DND-41 (cell line): ENCODE results near the gene TTLL7.

Experiments
- ATAC-seq: fragments of 200-7000 bp; cut with Tn5 transposase; 3 replicates; pipeline ENCODE4 v1.9.1; 2021; ENCODE audit warnings: low read depth; ENCODE audit not compliant: insufficient read depth
- DNase-seq: peaks from one replicate; pipeline ENCODE4 v3.0.0-alpha.2; 2020
- H2AFZ ChIP-seq: 2 replicates; pipeline ENCODE4 v1.6.0; 2012; ENCODE audit warnings: low read depth, low read length
- H3K27ac ChIP-seq: 2 replicates; pipeline ENCODE4 v1.5.1; 2012; ENCODE audit warnings: low read length, inconsistent platforms
- H3K27me3 ChIP-seq: fragments of 200-600 bp; sonication (generic); 2 replicates; pipeline ENCODE4 v1.6.0; 2012; ENCODE audit warnings: low read length, mild to moderate bottlenecking, inconsistent platforms; ENCODE audit not compliant: insufficient read depth, poor library complexity
- H3K36me3 ChIP-seq: 2 replicates; pipeline ENCODE4 v1.5.1; 2012; ENCODE audit warnings: low read length, inconsistent platforms; ENCODE audit not compliant: insufficient read depth
- H3K4me1 ChIP-seq: 2 replicates; pipeline ENCODE4 v1.5.1; 2012; ENCODE audit warnings: mild to moderate bottlenecking, low read length; ENCODE audit not compliant: insufficient read depth
- H3K4me2 ChIP-seq: 2 replicates; pipeline ENCODE4 v1.6.0; 2012; ENCODE audit warnings: mild to moderate bottlenecking, moderate library complexity, low read length, inconsistent platforms; ENCODE audit not compliant: insufficient read depth
- H3K4me3 ChIP-seq, 2 experiments: fragments of 200-600 bp in 1 of 2; shearing (Covaris generic) in 1 of 2; 2 replicates each; pipeline ENCODE4 v1.5.1; 2012 to 2016; ENCODE audit warnings: inconsistent platforms in 2 of 2, low read length in 2 of 2, mild to moderate bottlenecking in 2 of 2, low read depth in 1 of 2, moderate library complexity in 1 of 2
- H3K79me2 ChIP-seq: 2 replicates; pipeline ENCODE4 v1.6.0; 2012; ENCODE audit warnings: low read length, inconsistent platforms; ENCODE audit not compliant: insufficient read depth
- H3K9ac ChIP-seq: 2 replicates; pipeline ENCODE4 v1.6.0; 2012; ENCODE audit warnings: low read depth, mild to moderate bottlenecking, inconsistent platforms, low read length, moderate library complexity
- H3K9me3 ChIP-seq: 2 replicates; pipeline ENCODE4 v1.5.1; 2012; ENCODE audit warnings: low read length, moderate library complexity, mild to moderate bottlenecking, inconsistent platforms; ENCODE audit not compliant: insufficient read depth, severe bottlenecking
- H4K20me1 ChIP-seq: 2 replicates; pipeline ENCODE4 v1.6.0; 2012; ENCODE audit warnings: low read length; ENCODE audit not compliant: insufficient read depth
- CTCF ChIP-seq: IDR thresholded peaks from 2 replicates; pipeline ENCODE4 v1.5.1; 2012; ENCODE audit warnings: borderline replicate concordance, low read length, moderate library complexity, mild to moderate bottlenecking; ENCODE audit not compliant: poor library complexity, severe bottlenecking; ENCODE audit errors: extremely low read depth
- EZH2 ChIP-seq: IDR thresholded peaks from 3 replicates; pipeline ENCODE4 v1.6.1; 2012; ENCODE audit warnings: borderline replicate concordance, low read depth, mild to moderate bottlenecking, moderate library complexity, low read length, inconsistent platforms; ENCODE audit not compliant: severe bottlenecking

The TTLL7 gene

GRCh38 chr1:83998205-83998497 lies 781 bp downstream of the TTLL7 start:
- H4K20me1 ChIP-seq: no peaks in the 10 kb centered on the region
- no peaks in the 10 kb centered on the region for H3K9me3 ChIP-seq
- DNase-seq: no peak
- H3K27me3 ChIP-seq: peaks cover 4% of the 10 kb centered on the region
- no peaks in the 10 kb centered on the region for H3K79me2 ChIP-seq
- no peaks in the 10 kb centered on the region for H3K36me3 ChIP-seq
- TF ChIP-seq CTCF (no peak), EZH2 (no peak)
- no peak overlapping the region for H3K9ac ChIP-seq
- H3K4me3 ChIP-seq: no peak overlapping the region
- no peak overlapping the region for H3K4me2 ChIP-seq
- H3K27ac ChIP-seq: no peak overlapping the region
- no peak overlapping the region for H2AFZ ChIP-seq
- H3K4me1 ChIP-seq: no peaks in the 10 kb centered on the region
- ATAC-seq: no peak

GRCh38 chr1:83997631-83998030 lies 1.3 kb downstream of the TTLL7 start:
- H3K79me2 ChIP-seq: no peaks in the 10 kb centered on the region
- H3K27ac ChIP-seq: no peak overlapping the region
- H2AFZ ChIP-seq: no peak overlapping the region
- H3K27me3 ChIP-seq: peaks cover 4% of the 10 kb centered on the region
- DNase-seq (no peak), ATAC-seq (no peak)
- no peak overlapping the region for H3K4me2 ChIP-seq
- H3K9ac ChIP-seq: no peak overlapping the region
- no peaks in the 10 kb centered on the region for H3K4me1 ChIP-seq
- no peak overlapping the region for H3K4me3 ChIP-seq
- H4K20me1 ChIP-seq: no peaks in the 10 kb centered on the region
- no peak for TF ChIP-seq EZH2
- TF ChIP-seq CTCF: no peak
- H3K36me3 ChIP-seq: no peaks in the 10 kb centered on the region
- H3K9me3 ChIP-seq: no peaks in the 10 kb centered on the region

GRCh38 chr1:83996621-83997020 lies 2.3 kb downstream of the TTLL7 start:
- Histone ChIP-seq H3K4me1 (no peaks in the 10 kb centered on the region), H3K36me3 (no peaks in the 10 kb centered on the region), H3K9me3 (no peaks in the 10 kb centered on the region), H3K79me2 (no peaks in the 10 kb centered on the region), H3K9ac (no peak overlapping the region), H3K27me3 (peaks cover 4% of the 10 kb centered on the region), H3K4me3 (no peak overlapping the region), H3K27ac (no peak overlapping the region), H2AFZ (no peak overlapping the region), H3K4me2 (no peak overlapping the region), H4K20me1 (no peaks in the 10 kb centered on the region)
- DNase-seq (no peak), ATAC-seq (no peak)
- TF ChIP-seq CTCF (no peak), EZH2 (no peak)

GRCh38 chr1:83996191-83996590 lies 2.7 kb downstream of the TTLL7 start:
- Histone ChIP-seq H3K79me2 (no peaks in the 10 kb centered on the region), H3K27ac (no peak overlapping the region), H3K4me2 (no peak overlapping the region), H2AFZ (no peak overlapping the region), H3K4me3 (no peak overlapping the region), H3K9ac (no peak overlapping the region), H3K36me3 (no peaks in the 10 kb centered on the region), H4K20me1 (no peaks in the 10 kb centered on the region), H3K9me3 (no peaks in the 10 kb centered on the region), H3K27me3 (peaks cover 4% of the 10 kb centered on the region), H3K4me1 (no peaks in the 10 kb centered on the region)
- ATAC-seq (no peak), DNase-seq (no peak)
- TF ChIP-seq EZH2 (no peak), CTCF (no peak)
